IMR-90 (cell line): Measurements from ENCODE around the gene LRP5. TPM values are rescaled to one million over a fixed set of nuclear protein-coding genes. Genes with fewer than 3 reads are reported as not detected.

Experiments used
- ATAC-seq: fragments of 200-7000 bp; cut with Tn5 transposase; 2 replicates; pipeline ENCODE4 v1.9.1; 2020; ENCODE audit warnings: low read depth, mild to moderate bottlenecking, moderate library complexity
- BruUV-seq: library from RNA; stranded (reverse); fragments of 400-500 nt; replicated peaks from 2 replicates; lab custom pipeline; 2021; lab: Mats Ljungman, UMichigan
- CTCF ChIA-PET: fragments of 300-600 bp; formaldehyde crosslinking; extraction: SDS; loops from one replicate; lab custom pipeline; 2021; ENCODE audit warnings: antibody characterized with exemption; lab: Yijun Ruan, JAX
- POLR2A ChIA-PET: fragments of 300-600 bp; sonication (Branson Sonifier 250); formaldehyde crosslinking; loops from one replicate; lab custom pipeline; 2022; ENCODE audit warnings: antibody characterized with exemption; ENCODE audit not compliant: unreplicated experiment; lab: Charles Lee
- DNase-seq: peaks from one replicate; pipeline ENCODE4 v3.0.0; 2013
- H2AFZ ChIP-seq: replicated peaks from 2 replicates; pipeline ENCODE3; 2013; ENCODE audit warnings: low read length, mild to moderate bottlenecking; ENCODE audit not compliant: poor library complexity
- H2AK5ac ChIP-seq: 2 replicates; pipeline ENCODE4 v1.6.1; 2013; ENCODE audit warnings: low read depth, low read length, inconsistent platforms
- H2AK9ac ChIP-seq: replicated peaks from 2 replicates; pipeline ENCODE3; 2013; ENCODE audit warnings: mild to moderate bottlenecking, low read depth, low read length, moderate library complexity; ENCODE audit not compliant: poor library complexity
- H2BK120ac ChIP-seq: 2 replicates; pipeline ENCODE4 v1.6.1; 2013; ENCODE audit warnings: low read depth, low read length, inconsistent platforms
- H2BK15ac ChIP-seq: 3 replicates; pipeline ENCODE4 v1.6.1; 2013; ENCODE audit warnings: low read depth, low read length, inconsistent platforms
- H2BK20ac ChIP-seq: 2 replicates; pipeline ENCODE4 v1.6.1; 2013; ENCODE audit warnings: low read depth, mild to moderate bottlenecking, inconsistent platforms, low read length, moderate library complexity
- H2BK5ac ChIP-seq: 2 replicates; pipeline ENCODE4 v1.6.1; 2013; ENCODE audit warnings: mild to moderate bottlenecking, low read depth, low read length, inconsistent platforms; ENCODE audit not compliant: poor library complexity, severe bottlenecking
- H3K14ac ChIP-seq: replicated peaks from 2 replicates; pipeline ENCODE4 v1.6.1; 2013; ENCODE audit warnings: low read depth, low read length, inconsistent platforms
- H3K18ac ChIP-seq: 2 replicates; pipeline ENCODE4 v1.6.1; 2013; ENCODE audit warnings: low read depth, low read length, control low read depth
- H3K23ac ChIP-seq: 2 replicates; pipeline ENCODE4 v1.6.1; 2013; ENCODE audit warnings: low read depth, low read length, inconsistent platforms
- H3K27ac ChIP-seq: 2 replicates; pipeline ENCODE4 v1.5.1; 2013; ENCODE audit warnings: mild to moderate bottlenecking, control low read depth, low read length; ENCODE audit not compliant: insufficient read depth
- H3K27me3 ChIP-seq: 2 replicates; pipeline ENCODE4 v1.6.1; 2013; ENCODE audit warnings: low read length; ENCODE audit not compliant: control insufficient read depth, insufficient read depth
- H3K36me3 ChIP-seq: 2 replicates; pipeline ENCODE4 v1.6.1; 2013; ENCODE audit warnings: low read length, mixed read lengths; ENCODE audit not compliant: control insufficient read depth, insufficient read depth
- H3K4ac ChIP-seq: 2 replicates; pipeline ENCODE4 v1.6.1; 2013; ENCODE audit warnings: low read depth, low read length, inconsistent platforms
- H3K4me1 ChIP-seq: 2 replicates; pipeline ENCODE4 v1.6.1; 2013; ENCODE audit warnings: low read length, mixed read lengths; ENCODE audit not compliant: control insufficient read depth, insufficient read depth
- H3K4me2 ChIP-seq: 2 replicates; pipeline ENCODE4 v1.6.1; 2013; ENCODE audit warnings: low read depth, mild to moderate bottlenecking, control low read depth, low read length, moderate library complexity
- H3K4me3 ChIP-seq: 2 replicates; pipeline ENCODE4 v1.5.1; 2013; ENCODE audit warnings: low read depth, mild to moderate bottlenecking, control low read depth, low read length, moderate library complexity; ENCODE audit not compliant: insufficient read depth
- H3K56ac ChIP-seq: 2 replicates; pipeline ENCODE4 v1.6.1; 2013; ENCODE audit warnings: low read length, inconsistent platforms; ENCODE audit not compliant: insufficient read depth; ENCODE audit errors: extremely low read depth
- H3K79me1 ChIP-seq, 2 experiments: 2 replicates each; pipeline ENCODE4 v1.6.1; 2013; ENCODE audit warnings: low read length in 2 of 2, inconsistent platforms in 1 of 2, low read depth in 1 of 2
- H3K9ac ChIP-seq: 2 replicates; pipeline ENCODE4 v1.6.1; 2013; ENCODE audit warnings: low read depth, low read length, control low read depth
- H3K9me1 ChIP-seq: 2 replicates; pipeline ENCODE4 v1.6.1; 2013; ENCODE audit warnings: low read length, inconsistent platforms; ENCODE audit not compliant: insufficient read depth
- H3K9me3 ChIP-seq: 2 replicates; pipeline ENCODE4 v1.6.1; 2013; ENCODE audit warnings: low read length; ENCODE audit not compliant: control insufficient read depth, insufficient read depth
- H4K20me1 ChIP-seq: 2 replicates; pipeline ENCODE4 v1.6.1; 2013; ENCODE audit warnings: low read length, inconsistent platforms; ENCODE audit not compliant: insufficient read depth
- H4K5ac ChIP-seq: 2 replicates; pipeline ENCODE4 v1.6.1; 2013; ENCODE audit warnings: mild to moderate bottlenecking, low read depth, low read length, control low read depth
- H4K8ac ChIP-seq, 2 experiments: 2 replicates each; pipeline ENCODE4 v1.6.1; 2013; ENCODE audit warnings: low read depth in 2 of 2, low read length in 2 of 2, control low read depth in 1 of 2, inconsistent platforms in 1 of 2
- H4K91ac ChIP-seq: 2 replicates; pipeline ENCODE4 v1.6.1; 2013; ENCODE audit warnings: low read depth, low read length, inconsistent platforms; ENCODE audit not compliant: insufficient read depth
- BHLHE40 ChIP-seq: fragments of 150-350 bp; IDR thresholded peaks from 2 replicates; pipeline ENCODE4 v1.6.1; 2016; ENCODE audit warnings: mild to moderate bottlenecking, low read depth, low read length
- CEBPB ChIP-seq: IDR thresholded peaks from 2 replicates; pipeline ENCODE4 v1.6.1; 2012; ENCODE audit warnings: low read depth, low read length, improper control_type of control experiment
- CHD1 ChIP-seq: IDR thresholded peaks from 2 replicates; pipeline ENCODE4 v1.6.1; 2012; ENCODE audit warnings: low read depth, low read length, improper control_type of control experiment
- FOS ChIP-seq: fragments of 150-350 bp; IDR thresholded peaks from 2 replicates; pipeline ENCODE4 v1.6.1; 2016; ENCODE audit warnings: low read depth, low read length
- MAZ ChIP-seq: IDR thresholded peaks from 2 replicates; pipeline ENCODE4 v1.6.1; 2012; ENCODE audit warnings: low read depth, mild to moderate bottlenecking, low read length, improper control_type of control experiment, moderate library complexity, borderline replicate concordance
- NFE2L2 ChIP-seq: fragments of 150-350 bp; IDR thresholded peaks from 2 replicates; pipeline ENCODE4 v1.6.1; 2016; ENCODE audit warnings: low read depth, mild to moderate bottlenecking, low read length
- POLR2A ChIP-seq: IDR thresholded peaks from 2 replicates; pipeline ENCODE4 v1.6.1; 2012; ENCODE audit warnings: mild to moderate bottlenecking, low read depth, low read length
- RAD21 ChIP-seq: IDR thresholded peaks from 2 replicates; pipeline ENCODE4 v1.6.1; 2012; ENCODE audit warnings: low read length, improper control_type of control experiment
- RCOR1 ChIP-seq: IDR thresholded peaks from 2 replicates; pipeline ENCODE4 v1.6.1; 2012; ENCODE audit warnings: mild to moderate bottlenecking, low read length, improper control_type of control experiment; ENCODE audit not compliant: insufficient replicate concordance
- RFX5 ChIP-seq: IDR thresholded peaks from 2 replicates; pipeline ENCODE4 v1.8.0; 2012; ENCODE audit warnings: low read depth, mild to moderate bottlenecking, low read length, moderate library complexity
- SMC3 ChIP-seq: fragments of 150-350 bp; IDR thresholded peaks from 2 replicates; pipeline ENCODE4 v1.6.1; 2016; ENCODE audit warnings: low read depth, mild to moderate bottlenecking, antibody characterized with exemption, low read length, moderate library complexity
- WGBS, 2 experiments: methylation state at CpG; one replicate each; pipeline versions ENCODE4 v1.1.5 to v1.1.7; 2013; ENCODE audit warnings: missing lambda C conversion rate in 2 of 2; ENCODE audit not compliant: insufficient read length in 1 of 2; ENCODE audit errors: extremely low coverage in 2 of 2; 5-methylcytosine and 5-hydroxymethylcytosine counted together
- dilution Hi-C: fragments of 300-500 bp; cut with HindIII; formaldehyde crosslinking; loops from one replicate; pipeline ENCODE4 v1.14.3; 2018; ENCODE audit warnings: low sequenced_read_pairs; ENCODE audit not compliant: unreplicated experiment
- in situ Hi-C: fragments of 300-500 bp; cut with MboI; formaldehyde crosslinking; loops from 3 replicates; pipeline ENCODE4 v1.14.3; 2019; ENCODE audit warnings: low sequenced_read_pairs, inconsistent platforms, mixed read lengths
- intact Hi-C: fragments of 100-400 bp; cut with micrococcal nuclease; formaldehyde crosslinking; loops from 2 replicates; pipeline ENCODE4 v1.10.0; 2022
- polyA plus RNA-seq, 3 experiments: library from polyadenylated mRNA; depleted of rRNA; stranded (reverse); fragments of >200 nt; gene quantifications; 2 replicates each; pipeline ENCODE4 v1.2.3, GENCODE V29; 2012; ENCODE audit warnings: low replicate concordance in 1 of 3
- total RNA-seq: library from RNA; depleted of rRNA; stranded (reverse); fragments of >200 nt; gene quantifications from 2 replicates; pipeline ENCODE4 v1.2.3, GENCODE V29; 2012
- TF ChIP-seq, protein P1 (sequence below): conservative IDR thresholded peaks from 2 replicates; pipeline ENCODE4 v1.5.1; 2012; ENCODE audit warnings: mild to moderate bottlenecking, low read depth, low read length, improper control_type of control experiment

The LRP5 gene
- total and polyA plus RNA-seq, 2 of the 4 experiments (the other 2 are of a cell fraction): 10.4 to 15.0 TPM

DNA sequence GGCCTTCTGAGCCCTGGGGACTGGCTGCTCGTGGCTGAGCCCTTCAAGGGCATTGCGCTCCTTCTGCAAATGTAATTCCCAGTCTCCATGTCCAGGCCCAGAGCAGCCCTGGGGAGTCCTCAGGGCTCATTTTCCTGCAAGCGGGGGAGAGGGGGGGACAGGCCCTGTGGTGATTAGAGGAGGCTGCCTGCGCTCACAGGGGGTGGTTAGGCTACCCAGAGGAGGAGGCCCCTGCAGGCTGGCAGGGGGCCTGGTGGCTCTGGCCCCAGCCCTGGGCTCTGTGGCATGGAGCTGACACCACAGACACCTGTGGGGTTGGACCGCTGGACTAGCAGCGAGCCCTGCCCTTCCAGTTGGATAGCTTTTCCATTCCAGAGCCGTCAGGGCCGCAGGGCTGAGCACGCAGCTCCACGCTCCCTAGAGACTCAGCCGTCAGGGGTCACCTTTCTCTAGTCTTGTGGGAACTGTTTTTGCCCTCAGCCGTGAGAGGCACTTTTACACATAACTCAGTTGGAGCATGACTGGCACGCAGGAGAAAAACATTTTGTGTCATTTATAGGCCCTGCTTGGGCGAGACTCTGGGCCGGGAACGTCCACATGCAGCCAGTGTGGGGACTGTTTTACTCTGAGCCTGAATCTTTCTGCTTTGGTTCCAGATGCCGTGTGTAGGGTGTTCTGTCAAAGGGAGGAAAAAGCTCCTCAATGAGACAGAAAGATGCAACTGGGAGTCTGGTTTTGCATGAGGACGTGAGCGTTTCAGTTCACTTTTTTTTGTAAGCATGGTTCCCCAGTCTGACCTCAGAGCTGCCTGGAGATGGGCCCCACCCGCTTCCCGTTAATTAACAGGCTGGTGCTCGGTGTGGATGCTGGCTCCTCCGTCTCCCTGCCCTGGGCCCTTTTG, 58.1 kb downstream of the LRP5 start (continued):
- no peak for TF ChIP-seq RAD21
- TF ChIP-seq CEBPB: no peak

DNA sequence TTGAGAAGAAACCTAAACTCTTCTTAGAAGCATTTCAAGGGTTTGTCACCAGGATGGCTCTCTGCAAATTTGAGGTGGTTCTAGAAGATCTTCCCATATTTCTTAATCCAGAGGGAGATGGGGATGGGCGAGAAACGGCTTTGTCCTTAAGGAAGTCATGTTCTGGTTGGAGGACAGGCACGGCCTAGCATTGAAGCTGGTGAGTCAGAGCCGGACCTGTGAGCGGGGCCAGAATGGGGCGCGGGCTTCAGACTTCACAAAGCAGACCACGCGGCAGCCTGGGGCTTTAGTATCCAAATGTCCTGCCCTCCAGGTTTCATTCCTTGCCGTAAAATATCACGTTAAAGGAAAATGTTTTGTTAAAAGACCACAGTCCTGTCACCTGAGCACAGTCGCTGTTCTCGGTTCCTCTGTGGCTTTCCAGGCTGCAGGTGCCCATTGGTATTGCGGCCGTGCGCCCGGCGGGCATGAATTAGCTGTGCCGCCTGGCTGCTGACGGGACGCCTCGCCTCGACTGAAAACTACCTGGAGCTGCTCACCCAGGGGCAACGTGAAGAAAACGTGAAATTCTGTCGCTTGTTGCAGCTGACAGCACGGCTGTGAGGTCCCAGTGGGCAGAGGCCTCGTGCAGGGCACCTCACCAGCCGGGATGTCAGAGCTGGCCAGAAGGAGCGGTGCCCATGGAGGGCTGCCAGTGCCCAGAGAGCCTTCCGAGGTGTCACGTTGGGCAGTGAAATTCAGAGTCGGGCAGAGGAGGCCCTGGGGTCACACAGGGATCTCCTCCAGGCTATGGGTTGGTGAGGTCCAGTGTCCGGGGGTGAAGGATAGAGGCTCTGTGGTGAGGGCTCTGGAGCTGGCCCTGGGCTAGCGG, 59.0 kb downstream of the LRP5 start:
- no peak overlapping the region for H2AFZ ChIP-seq
- H3K4me3 ChIP-seq: no peak overlapping the region
- H2BK5ac ChIP-seq: no peak overlapping the region
- no peak overlapping the region for H3K23ac ChIP-seq
- no peak overlapping the region for H3K56ac ChIP-seq
- peaks cover 29% of the 10 kb centered on the region for H3K36me3 ChIP-seq
- H3K9me1 ChIP-seq: 0 out of 2 replicates have a peak, but pooled peaks cover 3% of the 10 kb centered on the region
- no peak overlapping the region for H3K4me2 ChIP-seq
- no peak overlapping the region for H2BK15ac ChIP-seq
- ChIA-PET CTCF (no interaction called here), POLR2A (no interaction called here)
- dilution Hi-C loops: no loop called here
- intact Hi-C loops: no loop called here
- no peak overlapping the region for H4K8ac ChIP-seq
- WGBS, 2 experiments: 94% methylated on average over 31 of the region's 35 CpGs; no CpG with 5 or more reads in 1 of the 2 experiments
- BruUV-seq: no TSS peak
- H2AK9ac ChIP-seq: no peak overlapping the region
- no peak overlapping the region for H3K18ac ChIP-seq
- no peak overlapping the region for H4K91ac ChIP-seq
- no peak overlapping the region for H2BK20ac ChIP-seq
- peaks cover 16% of the 10 kb centered on the region for H3K4me1 ChIP-seq
- no peak for ATAC-seq
- H2BK120ac ChIP-seq: no peak overlapping the region
- in situ Hi-C loops: no loop called here
- no peaks in the 10 kb centered on the region for H3K27me3 ChIP-seq
- H2AK5ac ChIP-seq: no peak overlapping the region
- peaks cover 14% of the 10 kb centered on the region for H4K20me1 ChIP-seq
- DNase-seq: no peak
- no peak overlapping the region for H4K5ac ChIP-seq
- H3K79me1 ChIP-seq: peaks cover 2 to 8% of the 10 kb centered on the region in 2 experiments; a peak in 2 of 4 replicates
- no peaks in the 10 kb centered on the region for H3K9me3 ChIP-seq
- no peak overlapping the region for H3K14ac ChIP-seq
- H3K9ac ChIP-seq: no peak overlapping the region
- H3K27ac ChIP-seq: no peak overlapping the region
- no peak overlapping the region for H3K4ac ChIP-seq
- TF ChIP-seq MAZ: no peak
- TF ChIP-seq, protein P1, sequence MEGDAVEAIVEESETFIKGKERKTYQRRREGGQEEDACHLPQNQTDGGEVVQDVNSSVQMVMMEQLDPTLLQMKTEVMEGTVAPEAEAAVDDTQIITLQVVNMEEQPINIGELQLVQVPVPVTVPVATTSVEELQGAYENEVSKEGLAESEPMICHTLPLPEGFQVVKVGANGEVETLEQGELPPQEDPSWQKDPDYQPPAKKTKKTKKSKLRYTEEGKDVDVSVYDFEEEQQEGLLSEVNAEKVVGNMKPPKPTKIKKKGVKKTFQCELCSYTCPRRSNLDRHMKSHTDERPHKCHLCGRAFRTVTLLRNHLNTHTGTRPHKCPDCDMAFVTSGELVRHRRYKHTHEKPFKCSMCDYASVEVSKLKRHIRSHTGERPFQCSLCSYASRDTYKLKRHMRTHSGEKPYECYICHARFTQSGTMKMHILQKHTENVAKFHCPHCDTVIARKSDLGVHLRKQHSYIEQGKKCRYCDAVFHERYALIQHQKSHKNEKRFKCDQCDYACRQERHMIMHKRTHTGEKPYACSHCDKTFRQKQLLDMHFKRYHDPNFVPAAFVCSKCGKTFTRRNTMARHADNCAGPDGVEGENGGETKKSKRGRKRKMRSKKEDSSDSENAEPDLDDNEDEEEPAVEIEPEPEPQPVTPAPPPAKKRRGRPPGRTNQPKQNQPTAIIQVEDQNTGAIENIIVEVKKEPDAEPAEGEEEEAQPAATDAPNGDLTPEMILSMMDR: no peak
- no peak for TF ChIP-seq CEBPB
- TF ChIP-seq BHLHE40: no peak
- TF ChIP-seq RFX5: no peak
- TF ChIP-seq FOS: no peak
- TF ChIP-seq POLR2A: no peak
- TF ChIP-seq RAD21: no peak
- no peak for TF ChIP-seq CHD1
- no peak for TF ChIP-seq RCOR1
- TF ChIP-seq NFE2L2: no peak
- TF ChIP-seq SMC3: no peak
